HFFc6 (cell line): ENCODE results near the gene RGS3. TPM values are rescaled to one million over a fixed set of nuclear protein-coding genes. Genes with fewer than 3 reads are reported as not detected.

Experiments
- DNase-seq: peaks from one replicate; pipeline ENCODE4 v3.0.0-alpha.2; 2018
- H3K27ac Mint-ChIP-seq: 2 replicates; pipeline ENCODE4 v1.8.0; 2020; ENCODE audit warnings: mild to moderate bottlenecking, mixed read lengths
- H3K27me3 Mint-ChIP-seq: 2 replicates; pipeline ENCODE4 v1.8.0; 2021; ENCODE audit warnings: mild to moderate bottlenecking, moderate library complexity, mixed read lengths; ENCODE audit not compliant: insufficient read depth
- H3K36me3 Mint-ChIP-seq: 2 replicates; pipeline ENCODE4 v1.8.0; 2021; ENCODE audit warnings: low read depth, mixed read lengths
- H3K4me1 Mint-ChIP-seq: 2 replicates; pipeline ENCODE4 v1.8.0; 2020; ENCODE audit warnings: low read depth, mixed read lengths
- H3K4me3 Mint-ChIP-seq: 2 replicates; pipeline ENCODE4 v1.8.0; 2020; ENCODE audit warnings: mild to moderate bottlenecking, moderate library complexity, mixed read lengths
- H3K9me3 Mint-ChIP-seq: 2 replicates; pipeline ENCODE4 v1.8.0; 2020; ENCODE audit warnings: mild to moderate bottlenecking, mixed read lengths
- total RNA-seq, 6 experiments: library from RNA; stranded (reverse); fragmentation: NEBNext Ultra II Directional; extraction: Animal tissue kit (Norgen Biotek cat#: 25700); gene quantifications; 2 replicates in 1 of 6; 3 replicates in 5 of 6; pipeline ENCODE4 v1.2.3, GENCODE V29; 2021
- TF ChIP-seq, protein P1 (sequence below): fragments of 200-600 bp; sonication (generic); IDR thresholded peaks from 2 replicates; pipeline ENCODE4 v1.5.0; 2021; ENCODE audit warnings: antibody characterized with exemption, mild to moderate bottlenecking

Gene RGS3
- total RNA-seq, 6 experiments from 2014 or later, result 49.7 to 57.0 (median 52.5) TPM

DNA sequence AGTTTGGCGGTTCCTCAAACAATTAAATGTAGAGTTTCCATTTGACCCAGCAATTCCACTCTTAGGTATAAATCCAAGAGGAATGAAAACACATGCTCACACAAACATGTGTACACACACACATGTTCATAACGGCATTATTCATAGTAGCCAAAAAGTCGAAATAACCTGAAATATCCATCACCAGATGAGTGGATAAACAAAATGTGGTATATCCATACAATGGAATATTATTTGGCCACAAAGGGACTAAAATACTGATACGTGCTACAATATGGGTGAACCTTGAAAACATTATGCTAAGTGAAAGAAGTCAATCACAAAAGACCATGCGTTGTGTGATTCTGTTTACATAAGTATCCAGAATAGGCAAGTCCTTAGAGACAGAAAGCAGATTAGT lies 8.7 kb downstream of the RGS3 start:
- H3K4me3 Mint-ChIP-seq, result no peak overlapping the region
- TF ChIP-seq, protein P1, sequence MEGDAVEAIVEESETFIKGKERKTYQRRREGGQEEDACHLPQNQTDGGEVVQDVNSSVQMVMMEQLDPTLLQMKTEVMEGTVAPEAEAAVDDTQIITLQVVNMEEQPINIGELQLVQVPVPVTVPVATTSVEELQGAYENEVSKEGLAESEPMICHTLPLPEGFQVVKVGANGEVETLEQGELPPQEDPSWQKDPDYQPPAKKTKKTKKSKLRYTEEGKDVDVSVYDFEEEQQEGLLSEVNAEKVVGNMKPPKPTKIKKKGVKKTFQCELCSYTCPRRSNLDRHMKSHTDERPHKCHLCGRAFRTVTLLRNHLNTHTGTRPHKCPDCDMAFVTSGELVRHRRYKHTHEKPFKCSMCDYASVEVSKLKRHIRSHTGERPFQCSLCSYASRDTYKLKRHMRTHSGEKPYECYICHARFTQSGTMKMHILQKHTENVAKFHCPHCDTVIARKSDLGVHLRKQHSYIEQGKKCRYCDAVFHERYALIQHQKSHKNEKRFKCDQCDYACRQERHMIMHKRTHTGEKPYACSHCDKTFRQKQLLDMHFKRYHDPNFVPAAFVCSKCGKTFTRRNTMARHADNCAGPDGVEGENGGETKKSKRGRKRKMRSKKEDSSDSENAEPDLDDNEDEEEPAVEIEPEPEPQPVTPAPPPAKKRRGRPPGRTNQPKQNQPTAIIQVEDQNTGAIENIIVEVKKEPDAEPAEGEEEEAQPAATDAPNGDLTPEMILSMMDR, result no peak
- DNase-seq, result no peak
- no peaks in the 10 kb centered on the region; the same call in 1 of the 2 replicates for H3K9me3 Mint-ChIP-seq
- H3K27me3 Mint-ChIP-seq, result peaks cover 10% of the 10 kb centered on the region
- H3K36me3 Mint-ChIP-seq, result peaks cover 8% of the 10 kb centered on the region; the same call in 1 of the 2 replicates
- H3K4me1 Mint-ChIP-seq, result peaks cover 10% of the 10 kb centered on the region
- no peak overlapping the region for H3K27ac Mint-ChIP-seq

DNA sequence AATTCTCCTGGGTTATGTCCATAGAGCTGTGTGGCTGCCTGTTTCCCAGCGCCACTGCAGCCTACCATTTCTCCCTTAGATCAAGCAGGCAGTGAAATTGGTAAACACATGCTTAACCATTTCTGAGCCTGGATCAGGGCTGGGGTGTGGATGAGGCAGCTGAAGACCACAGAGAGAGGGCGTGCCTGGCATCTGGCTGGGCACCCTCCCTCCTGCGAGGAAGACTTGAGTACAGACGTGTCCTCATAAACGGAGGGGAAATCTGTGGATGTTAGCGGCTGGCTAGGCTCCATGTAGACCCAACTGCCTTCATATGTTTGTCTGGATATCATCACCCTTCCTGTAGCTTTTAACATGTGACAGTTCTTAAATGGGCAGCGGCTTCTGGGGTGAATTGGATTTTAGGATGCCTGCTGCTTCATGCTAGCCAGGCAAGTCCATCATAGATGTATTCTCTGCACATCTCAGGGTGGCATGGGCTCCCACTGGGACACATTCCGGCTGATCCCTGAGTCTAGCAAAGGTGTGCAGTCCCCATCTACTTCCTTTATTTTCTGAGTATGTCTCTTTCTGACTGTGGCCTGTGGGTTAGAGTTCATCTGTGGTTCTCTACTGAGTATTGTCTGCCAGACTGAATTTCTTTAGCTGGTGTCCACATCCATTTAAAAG lies 11.0 kb downstream of the RGS3 start:
- no peak overlapping the region for H3K27ac Mint-ChIP-seq
- no peaks in the 10 kb centered on the region for H3K9me3 Mint-ChIP-seq
- TF ChIP-seq, protein P1, result no peak
- no peaks in the 10 kb centered on the region for H3K36me3 Mint-ChIP-seq
- peaks cover 10% of the 10 kb centered on the region for H3K4me1 Mint-ChIP-seq
- DNase-seq, result no peak
- H3K27me3 Mint-ChIP-seq, result peaks cover 18% of the 10 kb centered on the region
- H3K4me3 Mint-ChIP-seq, result no peak overlapping the region

DNA sequence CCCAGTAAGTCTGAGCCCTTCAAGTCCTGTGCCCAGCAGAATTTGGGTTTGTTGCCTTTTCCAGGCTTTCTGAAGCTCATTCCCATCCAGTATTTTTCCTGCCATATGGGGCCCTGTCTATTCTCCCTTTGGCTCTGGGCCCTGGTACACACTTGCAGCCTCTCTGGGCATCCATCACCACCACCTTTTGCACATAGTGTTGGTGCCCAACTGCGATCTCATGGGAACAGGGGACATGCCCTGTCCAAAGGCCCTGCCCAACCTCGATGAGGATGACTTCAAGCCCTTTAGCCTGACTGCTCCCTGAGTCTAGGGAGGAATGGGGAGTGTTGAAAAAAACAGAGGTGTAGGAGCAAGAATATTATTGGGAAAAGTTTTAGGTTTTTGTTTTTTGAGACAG lies 11.5 kb downstream of the RGS3 start:
- no peak for DNase-seq
- Mint-ChIP-seq H3K4me1 (peaks cover 10% of the 10 kb centered on the region), H3K4me3 (no peak overlapping the region), H3K9me3 (no peaks in the 10 kb centered on the region), H3K27me3 (peaks cover 18% of the 10 kb centered on the region), H3K27ac (no peak overlapping the region), H3K36me3 (no peaks in the 10 kb centered on the region)
- TF ChIP-seq, protein P1, result no peak

DNA sequence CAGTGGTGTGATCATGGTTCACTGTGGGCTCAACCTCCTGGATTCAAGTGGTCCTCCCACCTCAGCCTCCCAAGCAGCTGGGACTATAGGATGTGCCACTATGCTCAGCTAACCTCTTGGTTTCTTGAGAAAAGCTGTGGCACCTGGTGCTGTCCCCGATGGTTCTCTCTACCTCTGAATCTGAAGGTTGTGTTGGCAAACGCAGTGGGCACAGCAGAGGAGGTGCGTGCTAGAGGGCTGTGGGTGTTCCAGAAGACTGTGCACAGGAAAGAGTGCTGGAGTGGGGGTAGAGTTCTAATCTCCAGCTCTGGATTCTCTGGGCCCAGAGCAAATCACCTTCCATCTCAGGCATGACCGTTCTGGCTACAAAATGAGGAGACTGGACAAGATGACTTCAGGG lies 12.5 kb downstream of the RGS3 start:
- no peak overlapping the region for H3K4me3 Mint-ChIP-seq
- no peaks in the 10 kb centered on the region for H3K36me3 Mint-ChIP-seq
- no peaks in the 10 kb centered on the region for H3K9me3 Mint-ChIP-seq
- TF ChIP-seq, protein P1, result no peak
- no peak for DNase-seq
- peaks cover 16% of the 10 kb centered on the region for H3K27me3 Mint-ChIP-seq
- H3K4me1 Mint-ChIP-seq, result peaks cover 9% of the 10 kb centered on the region
- H3K27ac Mint-ChIP-seq, result no peak overlapping the region

DNA sequence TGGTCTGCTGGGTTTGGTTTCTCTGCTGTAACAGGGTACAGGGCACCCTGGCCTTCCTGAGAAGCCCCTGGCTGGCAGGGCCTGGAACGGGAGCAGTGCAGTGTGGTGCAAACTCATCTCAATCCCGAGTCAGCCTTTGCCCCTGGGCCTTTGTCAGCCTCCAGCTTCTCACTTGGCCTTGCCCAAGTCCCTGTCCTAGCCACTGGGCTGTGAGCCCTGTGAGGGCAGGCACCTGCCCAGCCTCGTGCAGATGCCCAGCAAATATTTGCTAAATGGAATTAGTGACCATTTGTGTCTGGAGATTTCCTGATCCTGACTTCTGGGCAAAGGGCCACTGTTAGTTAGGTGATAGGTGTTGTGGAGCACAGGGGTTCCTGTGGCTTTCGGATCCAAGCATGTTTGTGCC lies 13.0 kb downstream of the RGS3 start:
- Mint-ChIP-seq H3K4me3 (no peak overlapping the region), H3K9me3 (no peaks in the 10 kb centered on the region), H3K4me1 (peaks cover 4% of the 10 kb centered on the region; the same call in 1 of the 2 replicates), H3K36me3 (no peaks in the 10 kb centered on the region), H3K27me3 (peaks cover 16% of the 10 kb centered on the region), H3K27ac (no peak overlapping the region)
- DNase-seq, result no peak
- TF ChIP-seq, protein P1, result no peak
